RWPE1 (cell line): ENCODE data around the gene CUZD1.

Experiments used
- CTCF ChIA-PET: fragments of 350-600 bp; sonication (Branson Sonifier 250); formaldehyde crosslinking; extraction: SDS; loops from one replicate; lab custom pipeline; 2021; lab: Yijun Ruan, JAX
- POLR2A ChIA-PET: fragments of 400-600 bp; formaldehyde crosslinking; extraction: SDS; loops from one replicate; lab custom pipeline; 2020; ENCODE audit warnings: antibody characterized with exemption; ENCODE audit not compliant: low non-redundant PET; lab: Yijun Ruan, JAX
- DNase-seq: peaks from one replicate; pipeline ENCODE4 v3.0.0; 2012; ENCODE audit warnings: low spot score
- H3K27ac ChIP-seq: fragments of 450-650 bp; 2 replicates; pipeline ENCODE4 v1.5.1; 2017
- CTCF ChIP-seq: fragments of 450-650 bp; conservative IDR thresholded peaks from 2 replicates; pipeline ENCODE4 v1.5.1; 2017; ENCODE audit warnings: low read depth, mild to moderate bottlenecking

CUZD1 gene

GRCh38 chr10:122855745-122856144, 10.1 kb upstream of the CUZD1 start:
- ChIA-PET POLR2A (no interaction called here), CTCF (interaction anchor here (0.6 kb wide), 1 partner anchor 26 kb away, joined by 3 read pairs; no protein-coding TSS in a partner anchor)
- no peak overlapping the region for H3K27ac ChIP-seq
- DNase-seq, result no peak
- TF ChIP-seq CTCF, result no peak

GRCh38 chr10:122854648-122855047, 9.0 kb upstream of the CUZD1 start:
- no peak overlapping the region for H3K27ac ChIP-seq
- CTCF ChIA-PET, result no interaction called here

GRCh38 chr10:122853665-122854313, 8.1 kb upstream of the CUZD1 start:
- DNase-seq, result no peak
- ChIA-PET CTCF (interaction anchor here (0.6 kb wide), 1 partner anchor 1593 kb away, joined by 3 read pairs; no protein-coding TSS in a partner anchor), POLR2A (no interaction called here)
- TF ChIP-seq CTCF, result no peak
- H3K27ac ChIP-seq, result no peak overlapping the region

More at GRCh38 chr10:122854648-122855047, 9.0 kb upstream of the CUZD1 start:
- no peak for TF ChIP-seq CTCF
- DNase-seq, result peak; percentile 86
- POLR2A ChIA-PET, result no interaction called here

- TF ChIP-seq CTCF, result no peak
- POLR2A ChIA-PET, result no interaction called here
- no peak overlapping the region for H3K27ac ChIP-seq
- CTCF ChIA-PET, result no interaction called here
- peak; percentile 13 for DNase-seq
Measured at GRCh38 chr10:122852261-122852660, 6.6 kb upstream of the CUZD1 start.

- DNase-seq, result no peak
- TF ChIP-seq CTCF, result no peak
- ChIA-PET POLR2A (no interaction called here), CTCF (interaction anchor here (0.5 kb wide), 1 partner anchor 127 kb away, joined by 3 read pairs; no protein-coding TSS in a partner anchor)
- H3K27ac ChIP-seq, result no peak overlapping the region
Measured at GRCh38 chr10:122850705-122851640, 5.3 kb upstream of the CUZD1 start.

GRCh38 chr10:122849900-122850605, 4.4 kb upstream of the CUZD1 start:
- ChIA-PET CTCF (interaction anchor here (0.6 kb wide), 1 partner anchor 130 kb away, joined by 3 read pairs; the partner anchor contains the start of gene PSTK), POLR2A (no interaction called here)
- no peak for TF ChIP-seq CTCF
- H3K27ac ChIP-seq, result no peak overlapping the region
- no peak for DNase-seq
